HEK293 (cell line): ENCODE results near the gene ASPHD1.

Experiments used
- BCL11B ChIP-seq: fragments of 450-650 bp; formaldehyde crosslinking; IDR thresholded peaks from 2 replicates; pipeline ENCODE4 v1.5.1; 2016; ENCODE audit warnings: low read depth, missing biosample characterization, missing genetic modification characterization
- CTCF ChIP-seq: fragments of 450-650 bp; formaldehyde crosslinking; IDR thresholded peaks from 2 replicates; pipeline ENCODE4 v1.5.1; 2016; ENCODE audit warnings: missing biosample characterization, missing genetic modification characterization
- INSM2 ChIP-seq: fragments of 450-650 bp; formaldehyde crosslinking; IDR thresholded peaks from 2 replicates; pipeline ENCODE4 v1.5.1; 2016; ENCODE audit warnings: missing biosample characterization, missing genetic modification characterization
- OVOL3 ChIP-seq: fragments of 450-650 bp; formaldehyde crosslinking; IDR thresholded peaks from 2 replicates; pipeline ENCODE4 v1.5.1; 2016; ENCODE audit warnings: missing biosample characterization, missing genetic modification characterization
- PATZ1 ChIP-seq: fragments of 450-650 bp; formaldehyde crosslinking; IDR thresholded peaks from 2 replicates; pipeline ENCODE4 v1.5.1; 2016; ENCODE audit warnings: missing biosample characterization, missing genetic modification characterization
- PRDM1 ChIP-seq: fragments of 450-650 bp; formaldehyde crosslinking; IDR thresholded peaks from 2 replicates; pipeline ENCODE4; 2016; ENCODE audit warnings: missing biosample characterization, missing genetic modification characterization
- SCRT2 ChIP-seq: fragments of 450-650 bp; formaldehyde crosslinking; IDR thresholded peaks from 2 replicates; pipeline ENCODE4 v1.5.1; 2016; ENCODE audit warnings: missing biosample characterization, missing genetic modification characterization
- SP2 ChIP-seq: fragments of 450-650 bp; formaldehyde crosslinking; IDR thresholded peaks from 2 replicates; pipeline ENCODE4 v1.5.1; 2016; ENCODE audit warnings: missing biosample characterization, missing genetic modification characterization
- TCF7L2 ChIP-seq: IDR thresholded peaks from 2 replicates; pipeline ENCODE4 v1.6.1; 2011; ENCODE audit warnings: low read depth, mild to moderate bottlenecking, inconsistent platforms, low read length, moderate library complexity, borderline replicate concordance
- WT1 ChIP-seq: fragments of 450-650 bp; formaldehyde crosslinking; IDR thresholded peaks from 2 replicates; pipeline ENCODE4 v1.5.1; 2016; ENCODE audit warnings: missing biosample characterization, missing genetic modification characterization
- ZFP69B ChIP-seq: fragments of 450-650 bp; formaldehyde crosslinking; IDR thresholded peaks from 2 replicates; pipeline ENCODE4 v1.5.1; 2016; ENCODE audit warnings: missing biosample characterization, missing genetic modification characterization
- ZNF140 ChIP-seq: fragments of 450-650 bp; formaldehyde crosslinking; IDR thresholded peaks from 2 replicates; pipeline ENCODE4 v1.5.1; 2016; ENCODE audit warnings: missing biosample characterization, missing genetic modification characterization
- ZNF19 ChIP-seq: fragments of 450-650 bp; formaldehyde crosslinking; IDR thresholded peaks from 2 replicates; pipeline ENCODE4; 2016; ENCODE audit warnings: missing biosample characterization, missing genetic modification characterization, low read depth
- ZNF211 ChIP-seq: fragments of 450-650 bp; formaldehyde crosslinking; IDR thresholded peaks from 2 replicates; pipeline ENCODE4 v1.5.1; 2016; ENCODE audit warnings: low read depth, missing biosample characterization, missing genetic modification characterization
- ZNF266 ChIP-seq: fragments of 450-650 bp; formaldehyde crosslinking; IDR thresholded peaks from 2 replicates; pipeline ENCODE4 v1.5.1; 2016; ENCODE audit warnings: missing biosample characterization, missing genetic modification characterization, low read depth
- ZNF324 ChIP-seq: fragments of 450-650 bp; formaldehyde crosslinking; IDR thresholded peaks from 2 replicates; pipeline ENCODE4 v1.5.1; 2016; ENCODE audit warnings: missing biosample characterization, missing genetic modification characterization
- ZNF341 ChIP-seq: fragments of 450-650 bp; formaldehyde crosslinking; IDR thresholded peaks from 2 replicates; pipeline ENCODE4; 2016; ENCODE audit warnings: low read depth, missing biosample characterization, missing genetic modification characterization
- ZNF473 ChIP-seq: fragments of 450-650 bp; formaldehyde crosslinking; IDR thresholded peaks from 2 replicates; pipeline ENCODE4 v1.5.1; 2017; ENCODE audit warnings: missing biosample characterization, missing genetic modification characterization
- ZNF529 ChIP-seq: fragments of 450-650 bp; formaldehyde crosslinking; IDR thresholded peaks from 2 replicates; pipeline ENCODE4 v1.5.1; 2017; ENCODE audit warnings: missing genetic modification characterization, missing biosample characterization; ENCODE audit not compliant: insufficient replicate concordance
- ZNF555 ChIP-seq: fragments of 450-650 bp; formaldehyde crosslinking; conservative IDR thresholded peaks from 2 replicates; pipeline ENCODE4 v1.5.1; 2017; ENCODE audit warnings: missing biosample characterization, mild to moderate bottlenecking, missing genetic modification characterization, inconsistent platforms
- ZNF561 ChIP-seq: fragments of 450-650 bp; IDR thresholded peaks from 2 replicates; pipeline ENCODE4 v1.5.1; 2018; ENCODE audit warnings: missing biosample characterization, missing genetic modification characterization, borderline replicate concordance
- ZNF658 ChIP-seq: fragments of 450-650 bp; formaldehyde crosslinking; IDR thresholded peaks from 2 replicates; pipeline ENCODE4; 2016; ENCODE audit warnings: missing biosample characterization, missing genetic modification characterization
- ZNF670 ChIP-seq: fragments of 450-650 bp; formaldehyde crosslinking; IDR thresholded peaks from 2 replicates; pipeline ENCODE4 v1.5.1; 2016; ENCODE audit warnings: missing biosample characterization, missing genetic modification characterization, low read depth
- ZNF785 ChIP-seq: fragments of 450-650 bp; formaldehyde crosslinking; IDR thresholded peaks from 2 replicates; pipeline ENCODE4 v1.5.1; 2016; ENCODE audit warnings: missing biosample characterization, missing genetic modification characterization
- ZNF837 ChIP-seq: fragments of 450-650 bp; formaldehyde crosslinking; IDR thresholded peaks from 2 replicates; pipeline ENCODE4 v1.5.1; 2016; ENCODE audit warnings: missing biosample characterization, missing genetic modification characterization
- TF ChIP-seq, protein P1 (sequence below): fragments of 450-650 bp; formaldehyde crosslinking; IDR thresholded peaks from 2 replicates; pipeline ENCODE4 v1.5.1; 2016; ENCODE audit warnings: missing biosample characterization, missing genetic modification characterization
- TF ChIP-seq, protein P2 (sequence below): sonication (generic); formaldehyde crosslinking; IDR thresholded peaks from 2 replicates; pipeline ENCODE4 v1.8.1; 2022; ENCODE audit warnings: mild to moderate bottlenecking, moderate library complexity, missing genetic modification reagents
- TF ChIP-seq, protein P3 (sequence below): fragments of 450-650 bp; formaldehyde crosslinking; IDR thresholded peaks from 2 replicates; pipeline ENCODE4 v1.5.1; 2016; ENCODE audit warnings: missing biosample characterization, missing genetic modification characterization
- TF ChIP-seq, protein P4 (sequence below): fragments of 450-650 bp; formaldehyde crosslinking; IDR thresholded peaks from 2 replicates; pipeline ENCODE4 v1.5.1; 2016; ENCODE audit warnings: missing biosample characterization, missing genetic modification characterization

Gene ASPHD1

DNA sequence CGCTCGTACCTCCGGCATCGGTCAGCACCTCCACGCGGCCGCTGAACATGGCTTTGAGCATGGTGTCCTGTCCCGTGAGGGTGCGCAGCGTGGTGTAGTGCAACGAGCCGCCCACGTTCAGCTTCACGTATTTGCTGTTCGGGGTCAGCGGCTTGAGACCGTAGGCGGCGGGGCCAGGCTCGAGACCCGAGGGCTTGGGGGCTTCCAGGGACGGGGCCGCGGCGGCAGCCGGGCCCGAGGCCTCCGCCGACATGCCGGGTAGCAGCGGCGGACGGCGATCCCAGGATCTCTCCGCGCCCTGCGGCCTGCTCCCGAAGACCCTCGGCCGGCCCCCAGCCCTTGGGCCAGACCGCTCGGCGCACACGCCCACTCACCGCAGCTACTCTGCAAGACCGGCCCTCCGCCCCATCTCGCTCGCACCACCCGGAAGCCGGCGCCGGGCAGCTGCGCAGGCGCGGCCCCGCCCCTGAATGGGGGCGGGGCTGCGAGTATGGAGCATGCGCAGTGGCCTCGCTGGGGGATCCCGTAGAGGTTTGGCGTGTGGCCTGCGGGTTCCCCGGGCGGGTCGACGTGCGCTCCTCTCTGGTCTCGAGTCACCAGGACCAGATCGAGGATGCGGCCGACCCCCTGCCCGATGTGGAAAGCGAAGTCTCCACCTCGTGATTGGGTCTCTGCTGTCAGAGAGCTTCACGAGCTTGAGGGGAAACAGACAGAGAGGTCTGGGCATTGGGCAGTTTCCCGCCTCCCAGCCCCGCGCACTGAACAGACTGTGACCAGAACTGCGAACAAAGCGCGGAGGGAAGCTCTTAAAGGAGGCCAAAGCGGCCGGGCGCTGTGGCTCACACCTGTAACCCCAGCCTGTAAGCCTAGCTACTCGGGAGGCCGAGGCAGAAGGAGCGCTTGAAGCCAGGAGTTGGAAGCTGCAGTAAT lies 25.8 kb downstream of the ASPHD1 start, which contains the start of gene KCTD13 (continued):
- TF ChIP-seq PATZ1 (tag by site-specific recombination), result no peak
- TF ChIP-seq INSM2 (tag by site-specific recombination), result 0 out of 2 replicates have a peak, but pooled peaks have one; percentile 23
- peak; percentile 60; the same call in 1 of the 2 replicates for TF ChIP-seq ZNF324
- TF ChIP-seq ZNF140, result no peak
- TF ChIP-seq ZNF555 (tag by site-specific recombination), result no peak
- peak; percentile 97 for TF ChIP-seq SCRT2 (tag by site-specific recombination)
- no peak for TF ChIP-seq ZNF529
- TF ChIP-seq BCL11B (tag by site-specific recombination), result no peak
- 0 out of 2 replicates have a peak, but pooled peaks have one; percentile 4 for TF ChIP-seq ZNF785 (tag by site-specific recombination)
- TF ChIP-seq, protein P1, sequence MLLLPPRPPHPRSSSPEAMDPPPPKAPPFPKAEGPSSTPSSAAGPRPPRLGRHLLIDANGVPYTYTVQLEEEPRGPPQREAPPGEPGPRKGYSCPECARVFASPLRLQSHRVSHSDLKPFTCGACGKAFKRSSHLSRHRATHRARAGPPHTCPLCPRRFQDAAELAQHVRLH (tag by site-specific recombination), result no peak
- TF ChIP-seq, protein P2, sequence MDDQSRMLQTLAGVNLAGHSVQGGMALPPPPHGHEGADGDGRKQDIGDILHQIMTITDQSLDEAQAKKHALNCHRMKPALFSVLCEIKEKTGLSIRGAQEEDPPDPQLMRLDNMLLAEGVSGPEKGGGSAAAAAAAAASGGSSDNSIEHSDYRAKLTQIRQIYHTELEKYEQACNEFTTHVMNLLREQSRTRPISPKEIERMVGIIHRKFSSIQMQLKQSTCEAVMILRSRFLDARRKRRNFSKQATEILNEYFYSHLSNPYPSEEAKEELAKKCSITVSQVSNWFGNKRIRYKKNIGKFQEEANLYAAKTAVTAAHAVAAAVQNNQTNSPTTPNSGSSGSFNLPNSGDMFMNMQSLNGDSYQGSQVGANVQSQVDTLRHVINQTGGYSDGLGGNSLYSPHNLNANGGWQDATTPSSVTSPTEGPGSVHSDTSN (CRISPR knock-in tag), result no peak; the same call in 1 of the 2 replicates
- no peak for TF ChIP-seq ZNF670 (tag by site-specific recombination)
- no peak for TF ChIP-seq ZNF658 (tag by site-specific recombination)
- no peak for TF ChIP-seq WT1
- no peak; the same call in none of the 2 replicates for TF ChIP-seq CTCF (tag by site-specific recombination)
- TF ChIP-seq ZNF266 (tag by site-specific recombination), result no peak
- TF ChIP-seq ZFP69B (tag by site-specific recombination), result peak; percentile 69
- peak; percentile 70; the same call in 1 of the 2 replicates for TF ChIP-seq ZNF561
- TF ChIP-seq, protein P3, sequence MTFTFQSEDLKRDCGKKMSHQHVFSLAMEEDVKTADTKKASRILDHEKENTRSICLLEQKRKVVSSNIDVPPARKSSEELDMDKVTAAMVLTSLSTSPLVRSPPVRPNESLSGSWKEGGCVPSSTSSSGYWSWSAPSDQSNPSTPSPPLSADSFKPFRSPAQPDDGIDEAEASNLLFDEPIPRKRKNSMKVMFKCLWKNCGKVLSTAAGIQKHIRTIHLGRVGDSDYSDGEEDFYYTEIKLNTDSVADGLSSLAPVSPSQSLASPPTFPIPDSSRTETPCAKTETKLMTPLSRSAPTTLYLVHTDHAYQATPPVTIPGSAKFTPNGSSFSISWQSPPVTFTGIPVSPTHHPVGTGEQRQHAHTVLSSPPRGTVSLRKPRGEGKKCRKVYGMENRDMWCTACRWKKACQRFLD (tag by site-specific recombination), result no peak
- TF ChIP-seq ZNF19, result no peak
- no peak for TF ChIP-seq ZNF211 (tag by site-specific recombination)
- TF ChIP-seq SP2 (tag by site-specific recombination), result peak; percentile 93
- peak; percentile 48; the same call in 1 of the 2 replicates for TF ChIP-seq OVOL3 (tag by site-specific recombination)
- TF ChIP-seq ZNF473 (tag by site-specific recombination), result no peak
- TF ChIP-seq TCF7L2, result no peak
- no peak for TF ChIP-seq PRDM1 (tag by site-specific recombination)
- peak; percentile 86 for TF ChIP-seq ZNF341
- TF ChIP-seq, protein P4, sequence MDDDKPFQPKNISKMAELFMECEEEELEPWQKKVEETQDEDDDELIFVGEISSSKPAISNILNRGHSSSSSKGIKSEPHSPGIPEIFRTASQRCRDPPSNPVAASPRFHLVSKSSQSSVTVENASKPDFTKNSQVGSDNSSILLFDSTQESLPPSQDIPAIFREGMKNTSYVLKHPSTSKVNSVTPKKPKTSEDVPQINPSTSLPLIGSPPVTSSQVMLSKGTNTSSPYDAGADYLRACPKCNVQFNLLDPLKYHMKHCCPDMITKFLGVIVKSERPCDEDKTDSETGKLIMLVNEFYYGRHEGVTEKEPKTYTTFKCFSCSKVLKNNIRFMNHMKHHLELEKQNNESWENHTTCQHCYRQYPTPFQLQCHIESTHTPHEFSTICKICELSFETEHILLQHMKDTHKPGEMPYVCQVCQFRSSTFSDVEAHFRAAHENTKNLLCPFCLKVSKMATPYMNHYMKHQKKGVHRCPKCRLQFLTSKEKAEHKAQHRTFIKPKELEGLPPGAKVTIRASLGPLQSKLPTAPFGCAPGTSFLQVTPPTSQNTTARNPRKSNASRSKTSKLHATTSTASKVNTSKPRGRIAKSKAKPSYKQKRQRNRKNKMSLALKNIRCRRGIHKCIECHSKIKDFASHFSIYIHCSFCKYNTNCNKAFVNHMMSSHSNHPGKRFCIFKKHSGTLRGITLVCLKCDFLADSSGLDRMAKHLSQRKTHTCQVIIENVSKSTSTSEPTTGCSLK (tag by site-specific recombination), result no peak
- no peak for TF ChIP-seq ZNF837 (tag by site-specific recombination)
